ENCODE results near the gene HOXA4. TPM values are rescaled to one million over a fixed set of nuclear protein-coding genes. Genes with fewer than 3 reads are reported as not detected.

HOXA4 gene
- total and polyA plus RNA-seq, 2 of the 4 experiments (the other 2 are of a cell fraction), result 0.36 to 8.0 TPM

- peak overlapping the region; percentile 89 for H3K27ac ChIP-seq (ENCODE audit: insufficient read depth, low read length)
- peak overlapping the region; percentile 96 for H3K9ac ChIP-seq (ENCODE audit: low read depth, low read length)
- H3K56ac ChIP-seq (ENCODE audit: extremely low read depth, insufficient read depth, low read length), result peak overlapping the region; percentile 91
- H3K79me1 ChIP-seq (ENCODE audit: low read depth in 1 of 2, low read length in 2 of 2), result peaks cover 0 to 41% of the 10 kb centered on the region in 2 experiments; a peak in 2 of 4 replicates
- no TSS peak for BruUV-seq (replicated peaks)
- H3K4me3 ChIP-seq (ENCODE audit: insufficient read depth, low read depth, low read length), result peak overlapping the region; percentile 71
- peaks cover 10% of the 10 kb centered on the region for H4K20me1 ChIP-seq (ENCODE audit: insufficient read depth, low read length)
- CTCF ChIA-PET, result interaction anchor here (1.2 to 1.3 kb wide), 2 partner anchors 11 to 262 kb away, joined by 3 read pairs; no protein-coding TSS in a partner anchor
- H2BK5ac ChIP-seq (ENCODE audit: low read depth, low read length, poor library complexity, severe bottlenecking), result peak overlapping the region; percentile 80
- peaks cover 10% of the 10 kb centered on the region; the same call in 1 of the 2 replicates for H3K9me1 ChIP-seq (ENCODE audit: insufficient read depth, low read length)
- peak overlapping the region; percentile 86 for H3K4ac ChIP-seq (ENCODE audit: low read depth, low read length)
- H2BK15ac ChIP-seq (ENCODE audit: low read depth, low read length), result no peak overlapping the region
- in situ Hi-C loops (cut with MboI; ENCODE audit: low sequenced_read_pairs) (no loop called here), intact Hi-C loops (cut with micrococcal nuclease) (no loop called here), dilution Hi-C loops (cut with HindIII; ENCODE audit: low sequenced_read_pairs, unreplicated experiment) (no loop called here)
- no CpG with 5 or more reads among the region's 20 CpGs for WGBS, 2 experiments (ENCODE audit: extremely low coverage in 2 of 2, insufficient read length in 1 of 2)
- H2AK5ac ChIP-seq (ENCODE audit: low read depth, low read length), result peak overlapping the region; percentile 53
- H3K4me1 ChIP-seq (ENCODE audit: control insufficient read depth, insufficient read depth, low read length), result peaks cover 27% of the 10 kb centered on the region
- POLR2A ChIA-PET (ENCODE audit: unreplicated experiment), result interaction anchor here (0.7 to 1.4 kb wide), 2 partner anchors 16 to 19 kb away, joined by 3 to 4 read pairs; no protein-coding TSS in a partner anchor
- peak overlapping the region; percentile 37 to 70; a peak in 3 of 4 replicates for H4K8ac ChIP-seq (ENCODE audit: low read depth in 2 of 2, low read length in 2 of 2)
- ATAC-seq (ENCODE audit: low read depth), result no peak
- H3K27me3 ChIP-seq (ENCODE audit: control insufficient read depth, insufficient read depth, low read length), result no peaks in the 10 kb centered on the region
- H4K5ac ChIP-seq (ENCODE audit: low read depth, low read length), result peak overlapping the region; percentile 54
- peak overlapping the region; percentile 87 for H3K14ac ChIP-seq (replicated peaks; ENCODE audit: low read depth, low read length)
- no peak overlapping the region for H2AFZ ChIP-seq (replicated peaks; ENCODE audit: low read length, poor library complexity)
- H3K36me3 ChIP-seq (ENCODE audit: control insufficient read depth, insufficient read depth, low read length), result peaks cover 9% of the 10 kb centered on the region; the same call in 1 of the 2 replicates
- H3K18ac ChIP-seq (ENCODE audit: low read depth, low read length), result peak overlapping the region; percentile 97
- H3K23ac ChIP-seq (ENCODE audit: low read depth, low read length), result peak overlapping the region; percentile 95
- H2BK20ac ChIP-seq (ENCODE audit: low read depth, low read length), result peak overlapping the region; percentile 64; the same call in 1 of the 2 replicates
- peak overlapping the region; percentile 56 for H2BK120ac ChIP-seq (ENCODE audit: low read depth, low read length)
- peak; percentile 22 for DNase-seq
- H3K4me2 ChIP-seq (ENCODE audit: low read depth, low read length), result peak overlapping the region; percentile 78
- peak overlapping the region; percentile 68 for H4K91ac ChIP-seq (ENCODE audit: insufficient read depth, low read depth, low read length)
- H3K9me3 ChIP-seq (ENCODE audit: control insufficient read depth, insufficient read depth, low read length), result no peaks in the 10 kb centered on the region
- H2AK9ac ChIP-seq (replicated peaks; ENCODE audit: low read depth, low read length, poor library complexity), result peak overlapping the region; percentile 32
- TF ChIP-seq, protein P1, sequence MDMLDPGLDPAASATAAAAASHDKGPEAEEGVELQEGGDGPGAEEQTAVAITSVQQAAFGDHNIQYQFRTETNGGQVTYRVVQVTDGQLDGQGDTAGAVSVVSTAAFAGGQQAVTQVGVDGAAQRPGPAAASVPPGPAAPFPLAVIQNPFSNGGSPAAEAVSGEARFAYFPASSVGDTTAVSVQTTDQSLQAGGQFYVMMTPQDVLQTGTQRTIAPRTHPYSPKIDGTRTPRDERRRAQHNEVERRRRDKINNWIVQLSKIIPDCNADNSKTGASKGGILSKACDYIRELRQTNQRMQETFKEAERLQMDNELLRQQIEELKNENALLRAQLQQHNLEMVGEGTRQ (IDR thresholded peaks at IDR 0.05; ENCODE audit: low read depth, low read length), result no peak
- TF ChIP-seq RAD21 (IDR thresholded peaks at IDR 0.05; ENCODE audit: low read length) (no peak), POLR2A (IDR thresholded peaks at IDR 0.05; ENCODE audit: low read depth, low read length) (peak; percentile 65), RCOR1 (IDR thresholded peaks at IDR 0.05; ENCODE audit: insufficient replicate concordance, low read length) (no peak), NFE2L2 (IDR thresholded peaks at IDR 0.05; ENCODE audit: low read depth, low read length) (no peak), MAFK (IDR thresholded peaks at IDR 0.05; ENCODE audit: low read depth, low read length) (no peak), SMC3 (IDR thresholded peaks at IDR 0.05; ENCODE audit: low read depth, low read length) (0 out of 2 replicates have a peak, but pooled peaks have one; percentile 4), CTCF (conservative IDR thresholded peaks at IDR 0.05; ENCODE audit: low read depth, low read length) (no peak), MAZ (IDR thresholded peaks at IDR 0.05; ENCODE audit: borderline replicate concordance, low read depth, low read length) (no peak), MXI1 (IDR thresholded peaks at IDR 0.05; ENCODE audit: borderline replicate concordance, low read depth, low read length) (no peak), RFX5 (IDR thresholded peaks at IDR 0.05; ENCODE audit: low read depth, low read length) (no peak), FOS (IDR thresholded peaks at IDR 0.05; ENCODE audit: low read depth, low read length) (no peak), ELK1 (IDR thresholded peaks at IDR 0.05; ENCODE audit: borderline replicate concordance, low read depth, low read length) (no peak)
Observed at GRCh38 chr7:27116031-27116961, 14.3 kb downstream of the HOXA4 start.

All from IMR-90 (cell line).